NAMALWA (cell line): ENCODE results near the gene SCTR.

ENCODE experiments used
- DNase-seq: peaks from one replicate; pipeline ENCODE4 v3.0.0-alpha.2; 2015; ENCODE audit warnings: low spot score

Gene SCTR

GRCh38 chr2:119523383-119523951 is 816 bp downstream of the SCTR start:
- DNase-seq: no peak

- no peak for DNase-seq
These were observed 1.6 kb downstream of the SCTR start for GRCh38 chr2:119522671-119523070.

GRCh38 chr2:119521433-119522050 is 2.7 kb downstream of the SCTR start:
- DNase-seq: no peak

- no peak for DNase-seq
These were observed 3.4 kb downstream of the SCTR start for GRCh38 chr2:119520696-119521432.

GRCh38 chr2:119519057-119519408 is 5.2 kb downstream of the SCTR start:
- DNase-seq: no peak

- DNase-seq: no peak
These were observed 5.8 kb downstream of the SCTR start for GRCh38 chr2:119518401-119519056.

GRCh38 chr2:119517433-119517832 is 6.8 kb downstream of the SCTR start:
- DNase-seq: peak; percentile 70

- DNase-seq: no peak
These were observed 8.2 kb downstream of the SCTR start for GRCh38 chr2:119516121-119516520.

- DNase-seq: no peak
These were observed 10.5 kb downstream of the SCTR start for GRCh38 chr2:119513832-119514231.

- DNase-seq: no peak
These were observed 11.3 kb downstream of the SCTR start for GRCh38 chr2:119512946-119513345.

- DNase-seq: no peak
These were observed 12.3 kb downstream of the SCTR start for GRCh38 chr2:119511989-119512388.

- no peak for DNase-seq
These were observed 15.5 kb downstream of the SCTR start for GRCh38 chr2:119508756-119509155.

- no peak for DNase-seq
These were observed 27.6 kb downstream of the SCTR start for GRCh38 chr2:119496682-119497081.

- no peak for DNase-seq
These were observed 28.3 kb downstream of the SCTR start for GRCh38 chr2:119495948-119496347.

- no peak for DNase-seq
These were observed 30.0 kb downstream of the SCTR start for GRCh38 chr2:119494163-119494790.

- no peak for DNase-seq
These were observed 32.3 kb downstream of the SCTR start for GRCh38 chr2:119491776-119492525.

GRCh38 chr2:119490653-119491195 is 33.6 kb downstream of the SCTR start:
- no peak for DNase-seq

GRCh38 chr2:119490106-119490505 is 34.2 kb downstream of the SCTR start:
- no peak for DNase-seq

- DNase-seq: no peak
These were observed 34.9 kb downstream of the SCTR start for GRCh38 chr2:119489232-119489952.

- DNase-seq: no peak
These were observed 35.8 kb downstream of the SCTR start for GRCh38 chr2:119488245-119489214.
